ENCODE data around the gene PXDN.

- TF ChIP-seq EZH2 (IDR thresholded peaks at IDR 0.05), result no peak
- no peak for TF ChIP-seq POLR2AphosphoS5 (IDR thresholded peaks at IDR 0.05; ENCODE audit: borderline replicate concordance, low read depth, low read length)
- no peak for TF ChIP-seq FOXP2 (optimal IDR thresholded peaks at IDR 0.05; ENCODE audit: control extremely low read depth, extremely low read length, insufficient read depth)
Observed at GRCh38 chr2:1672738-1673137, 71.6 kb downstream of the PXDN start.
